Right lobe of liver (tissue), 4 donors: ENCODE results near the gene ATXN7L2.

Source experiments
- CTCF ChIP-seq, 4 donors: fragments of 200-600 bp in 3 of 4; fragments of 450-650 bp in 1 of 4; IDR thresholded peaks; one replicate each; pipeline versions ENCODE4 v1.5.1 to v1.8.0; 2016 to 2022; ENCODE audit warnings: antibody characterized with exemption in 4 of 4, mild to moderate bottlenecking in 2 of 4
- POLR2A ChIP-seq: fragments of 450-650 bp; IDR thresholded peaks from one replicate; pipeline ENCODE4 v1.6.1; 2017; ENCODE audit warnings: antibody characterized with exemption, mild to moderate bottlenecking
- donor health status: DM: no; HTN: no; CAD: no.
- donor health status: DM: no; HTN: no; CAD: no.
- donor health status: DM: no; HTN: yes; CAD: no.

GRCh38 chr1:109527846-109528695 is 44.4 kb downstream of the ATXN7L2 start:
- TF ChIP-seq CTCF (IDR thresholded peaks at IDR 0.05) (no peak), POLR2A (no peak)
